Measurements from ENCODE around the gene HOXA6.

GRCh38 chr7:27189997-27190748 is 42.6 kb upstream of the HOXA6 start:
- TF ChIP-seq, protein P1, sequence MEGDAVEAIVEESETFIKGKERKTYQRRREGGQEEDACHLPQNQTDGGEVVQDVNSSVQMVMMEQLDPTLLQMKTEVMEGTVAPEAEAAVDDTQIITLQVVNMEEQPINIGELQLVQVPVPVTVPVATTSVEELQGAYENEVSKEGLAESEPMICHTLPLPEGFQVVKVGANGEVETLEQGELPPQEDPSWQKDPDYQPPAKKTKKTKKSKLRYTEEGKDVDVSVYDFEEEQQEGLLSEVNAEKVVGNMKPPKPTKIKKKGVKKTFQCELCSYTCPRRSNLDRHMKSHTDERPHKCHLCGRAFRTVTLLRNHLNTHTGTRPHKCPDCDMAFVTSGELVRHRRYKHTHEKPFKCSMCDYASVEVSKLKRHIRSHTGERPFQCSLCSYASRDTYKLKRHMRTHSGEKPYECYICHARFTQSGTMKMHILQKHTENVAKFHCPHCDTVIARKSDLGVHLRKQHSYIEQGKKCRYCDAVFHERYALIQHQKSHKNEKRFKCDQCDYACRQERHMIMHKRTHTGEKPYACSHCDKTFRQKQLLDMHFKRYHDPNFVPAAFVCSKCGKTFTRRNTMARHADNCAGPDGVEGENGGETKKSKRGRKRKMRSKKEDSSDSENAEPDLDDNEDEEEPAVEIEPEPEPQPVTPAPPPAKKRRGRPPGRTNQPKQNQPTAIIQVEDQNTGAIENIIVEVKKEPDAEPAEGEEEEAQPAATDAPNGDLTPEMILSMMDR (IDR thresholded peaks at IDR 0.05; ENCODE audit: insufficient read depth, low read length) = no peak
- TF ChIP-seq POLR2AphosphoS5 (IDR thresholded peaks at IDR 0.05; ENCODE audit: low read depth) (no peak), GABPA (IDR thresholded peaks at IDR 0.05; ENCODE audit: low read depth) (no peak), REST (IDR thresholded peaks at IDR 0.05; ENCODE audit: insufficient replicate concordance, low read depth) (no peak)
